HepG2 (cell line): ENCODE data around the gene RNPEPL1. TPM values are rescaled to one million over a fixed set of nuclear protein-coding genes. Genes with fewer than 3 reads are reported as not detected.

Source experiments
- ATF7-NPFF ChIP-seq: sonication (generic); formaldehyde crosslinking; IDR thresholded peaks from 2 replicates; pipeline ENCODE4 v1.8.1; 2023; ENCODE audit warnings: mild to moderate bottlenecking, low read depth, missing genetic modification reagents, moderate library complexity
- ELF4 ChIP-seq: sonication (generic); formaldehyde crosslinking; IDR thresholded peaks from 2 replicates; pipeline ENCODE4 v1.5.0; 2020; ENCODE audit warnings: missing genetic modification reagents, mild to moderate bottlenecking, moderate library complexity, borderline replicate concordance
- HIVEP1 ChIP-seq: sonication (generic); formaldehyde crosslinking; IDR thresholded peaks from 2 replicates; pipeline ENCODE4 v1.4.0; 2020; ENCODE audit warnings: mild to moderate bottlenecking, missing genetic modification reagents
- KDM4B ChIP-seq: sonication (generic); formaldehyde crosslinking; IDR thresholded peaks from 2 replicates; pipeline ENCODE4 v1.4.0; 2020; ENCODE audit warnings: missing genetic modification reagents
- NONO ChIP-seq, 2 experiments: fragments of 450-650 bp in 1 of 2; sonication (generic) in 1 of 2; formaldehyde crosslinking in 1 of 2; IDR thresholded peaks in 1 of 2; conservative IDR thresholded peaks in 1 of 2; 2 replicates each; pipeline versions ENCODE4 v1.6.1 to v1.8.0; 2017 to 2022; ENCODE audit warnings: mild to moderate bottlenecking in 1 of 2, missing genetic modification reagents in 1 of 2, moderate library complexity in 1 of 2
- RAD21 ChIP-seq: fragments of 450-650 bp; formaldehyde crosslinking; IDR thresholded peaks from 2 replicates; pipeline ENCODE4 v1.5.0; 2020; ENCODE audit warnings: mild to moderate bottlenecking
- RBAK ChIP-seq: sonication (generic); formaldehyde crosslinking; IDR thresholded peaks from 2 replicates; pipeline ENCODE4 v1.5.1; 2020; ENCODE audit warnings: mild to moderate bottlenecking, missing genetic modification reagents
- SRSF9 ChIP-seq: fragments of 200-400 bp; formaldehyde crosslinking; IDR thresholded peaks from 2 replicates; pipeline ENCODE4 v1.6.1; 2018; ENCODE audit warnings: borderline replicate concordance, mild to moderate bottlenecking, low read depth, low read length; ENCODE audit not compliant: insufficient read depth, poor library complexity, severe bottlenecking
- ZNF24 ChIP-seq: fragments of 450-650 bp; IDR thresholded peaks from 2 replicates; pipeline ENCODE4 v1.6.1; 2017; ENCODE audit warnings: antibody characterized with exemption, mild to moderate bottlenecking
- ZNF572 ChIP-seq: sonication (generic); formaldehyde crosslinking; IDR thresholded peaks from 2 replicates; pipeline ENCODE4 v1.5.1; 2020; ENCODE audit warnings: mild to moderate bottlenecking, missing genetic modification reagents
- ZNF674 ChIP-seq: sonication (generic); formaldehyde crosslinking; IDR thresholded peaks from 2 replicates; pipeline ENCODE4 v1.5.0; 2020; ENCODE audit warnings: low read depth, mild to moderate bottlenecking, missing genetic modification reagents
- polyA plus RNA-seq, 8 experiments: library from polyadenylated mRNA; depleted of rRNA in 3 of 8; stranded (reverse) in 7 of 8; unstranded in 1 of 8; fragments of >200 nt; fragmentation: Illumina TruSeq in 4 of 8; extraction: Trizol in 4 of 8; gene quantifications; 2 replicates each; pipeline versions ENCODE4 v1.2.1 to v1.2.3, GENCODE V29; 2011 to 2016; ENCODE audit warnings: low read depth in 4 of 8, missing spikeins in 1 of 8, mixed read lengths in 1 of 8; ENCODE audit not compliant: insufficient read depth in 1 of 8
- total RNA-seq, 5 experiments: library from RNA; depleted of rRNA; stranded (reverse); fragments of >200 nt; fragmentation: Illumina TruSeq; extraction: Trizol; gene quantifications; 2 replicates each; pipeline ENCODE4 v1.2.3, GENCODE V29; 2016; ENCODE audit warnings: low read depth in 1 of 5
- TF ChIP-seq, protein P1 (sequence below), 2 experiments: IDR thresholded peaks; 2 replicates each; pipeline ENCODE4 v1.6.1; 2011 to 2012; ENCODE audit warnings: low read length in 2 of 2, borderline replicate concordance in 1 of 2, low read depth in 1 of 2, mild to moderate bottlenecking in 1 of 2, moderate library complexity in 1 of 2
- TF ChIP-seq, protein P2 (sequence below): sonication (generic); formaldehyde crosslinking; IDR thresholded peaks from 2 replicates; pipeline ENCODE4 v1.9.0; 2021; ENCODE audit warnings: missing genetic modification reagents, mild to moderate bottlenecking, borderline replicate concordance
- TF ChIP-seq, protein P3 (sequence below): sonication (generic); formaldehyde crosslinking; IDR thresholded peaks from 2 replicates; pipeline ENCODE4 v1.4.0; 2020; ENCODE audit warnings: missing genetic modification reagents, borderline replicate concordance
- TF ChIP-seq, protein P4 (sequence below): sonication (generic); formaldehyde crosslinking; IDR thresholded peaks from 2 replicates; pipeline ENCODE4 v1.8.1; 2022; ENCODE audit warnings: low read depth, mild to moderate bottlenecking, missing genetic modification reagents
- TF ChIP-seq, protein P5 (sequence below): sonication (generic); formaldehyde crosslinking; IDR thresholded peaks from 2 replicates; pipeline ENCODE4 v1.4.0; 2020; ENCODE audit warnings: missing genetic modification reagents

RNPEPL1 gene
- total and polyA plus RNA-seq, 2 of the 13 experiments (the other 11 are each of a cell fraction or from before 2014, with no cell fraction given), result 13.0 to 18.0 TPM

DNA sequence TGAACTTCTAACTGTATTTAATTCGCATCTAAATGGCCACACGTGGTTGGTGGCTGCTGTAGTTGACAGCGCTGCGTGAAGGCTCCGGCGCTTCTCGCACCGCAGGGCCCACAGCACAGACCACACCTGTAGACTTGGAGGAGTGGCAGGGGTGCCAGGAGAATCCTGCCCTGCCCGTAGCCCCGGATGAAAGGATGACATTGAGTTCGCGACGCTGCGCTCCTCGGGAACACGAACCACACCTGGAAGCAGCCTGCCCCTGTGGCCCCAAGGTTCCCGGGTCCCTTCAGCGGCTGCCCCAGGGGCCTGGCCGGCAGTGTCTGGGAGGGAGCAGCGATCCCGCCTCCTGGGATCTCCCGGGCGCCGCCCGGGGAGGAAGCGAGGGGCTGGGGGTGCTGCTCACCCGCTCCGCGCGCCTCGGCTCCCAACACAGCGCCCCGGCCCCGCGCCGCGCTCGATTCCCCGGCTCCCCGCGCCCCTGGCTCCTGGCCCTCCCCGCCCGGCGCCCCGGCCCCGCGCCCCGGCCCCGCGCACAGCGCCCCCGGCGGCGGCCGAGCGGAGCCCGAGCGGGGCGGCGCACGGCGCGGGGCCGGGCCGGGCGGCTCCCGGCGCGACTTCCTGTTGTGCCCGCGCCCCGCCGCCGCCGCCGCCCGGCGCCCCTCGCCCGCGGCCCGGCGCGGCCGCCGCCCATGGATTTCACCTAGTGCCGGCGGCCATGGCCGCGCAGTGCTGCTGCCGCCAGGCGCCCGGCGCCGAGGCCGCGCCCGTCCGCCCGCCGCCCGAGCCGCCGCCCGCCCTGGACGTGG is at the start of gene RNPEPL1 (continued):
- TF ChIP-seq, protein P1, sequence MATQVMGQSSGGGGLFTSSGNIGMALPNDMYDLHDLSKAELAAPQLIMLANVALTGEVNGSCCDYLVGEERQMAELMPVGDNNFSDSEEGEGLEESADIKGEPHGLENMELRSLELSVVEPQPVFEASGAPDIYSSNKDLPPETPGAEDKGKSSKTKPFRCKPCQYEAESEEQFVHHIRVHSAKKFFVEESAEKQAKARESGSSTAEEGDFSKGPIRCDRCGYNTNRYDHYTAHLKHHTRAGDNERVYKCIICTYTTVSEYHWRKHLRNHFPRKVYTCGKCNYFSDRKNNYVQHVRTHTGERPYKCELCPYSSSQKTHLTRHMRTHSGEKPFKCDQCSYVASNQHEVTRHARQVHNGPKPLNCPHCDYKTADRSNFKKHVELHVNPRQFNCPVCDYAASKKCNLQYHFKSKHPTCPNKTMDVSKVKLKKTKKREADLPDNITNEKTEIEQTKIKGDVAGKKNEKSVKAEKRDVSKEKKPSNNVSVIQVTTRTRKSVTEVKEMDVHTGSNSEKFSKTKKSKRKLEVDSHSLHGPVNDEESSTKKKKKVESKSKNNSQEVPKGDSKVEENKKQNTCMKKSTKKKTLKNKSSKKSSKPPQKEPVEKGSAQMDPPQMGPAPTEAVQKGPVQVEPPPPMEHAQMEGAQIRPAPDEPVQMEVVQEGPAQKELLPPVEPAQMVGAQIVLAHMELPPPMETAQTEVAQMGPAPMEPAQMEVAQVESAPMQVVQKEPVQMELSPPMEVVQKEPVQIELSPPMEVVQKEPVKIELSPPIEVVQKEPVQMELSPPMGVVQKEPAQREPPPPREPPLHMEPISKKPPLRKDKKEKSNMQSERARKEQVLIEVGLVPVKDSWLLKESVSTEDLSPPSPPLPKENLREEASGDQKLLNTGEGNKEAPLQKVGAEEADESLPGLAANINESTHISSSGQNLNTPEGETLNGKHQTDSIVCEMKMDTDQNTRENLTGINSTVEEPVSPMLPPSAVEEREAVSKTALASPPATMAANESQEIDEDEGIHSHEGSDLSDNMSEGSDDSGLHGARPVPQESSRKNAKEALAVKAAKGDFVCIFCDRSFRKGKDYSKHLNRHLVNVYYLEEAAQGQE (IDR thresholded peaks at IDR 0.05; ENCODE audit: borderline replicate concordance in 1 of 2, low read depth in 1 of 2, low read length in 2 of 2), result no peak
- no peak for TF ChIP-seq ZNF674 (CRISPR knock-in tag)
- TF ChIP-seq ZNF24, result no peak
- no peak for TF ChIP-seq ZNF572 (CRISPR knock-in tag)
- no peak for TF ChIP-seq RBAK (CRISPR knock-in tag)
- TF ChIP-seq, protein P2, sequence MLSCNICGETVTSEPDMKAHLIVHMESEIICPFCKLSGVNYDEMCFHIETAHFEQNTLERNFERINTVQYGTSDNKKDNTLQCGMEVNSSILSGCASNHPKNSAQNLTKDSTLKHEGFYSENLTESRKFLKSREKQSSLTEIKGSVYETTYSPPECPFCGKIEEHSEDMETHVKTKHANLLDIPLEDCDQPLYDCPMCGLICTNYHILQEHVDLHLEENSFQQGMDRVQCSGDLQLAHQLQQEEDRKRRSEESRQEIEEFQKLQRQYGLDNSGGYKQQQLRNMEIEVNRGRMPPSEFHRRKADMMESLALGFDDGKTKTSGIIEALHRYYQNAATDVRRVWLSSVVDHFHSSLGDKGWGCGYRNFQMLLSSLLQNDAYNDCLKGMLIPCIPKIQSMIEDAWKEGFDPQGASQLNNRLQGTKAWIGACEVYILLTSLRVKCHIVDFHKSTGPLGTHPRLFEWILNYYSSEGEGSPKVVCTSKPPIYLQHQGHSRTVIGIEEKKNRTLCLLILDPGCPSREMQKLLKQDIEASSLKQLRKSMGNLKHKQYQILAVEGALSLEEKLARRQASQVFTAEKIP (CRISPR knock-in tag), result no peak
- TF ChIP-seq KDM4B (CRISPR knock-in tag), result no peak
- TF ChIP-seq, protein P3, sequence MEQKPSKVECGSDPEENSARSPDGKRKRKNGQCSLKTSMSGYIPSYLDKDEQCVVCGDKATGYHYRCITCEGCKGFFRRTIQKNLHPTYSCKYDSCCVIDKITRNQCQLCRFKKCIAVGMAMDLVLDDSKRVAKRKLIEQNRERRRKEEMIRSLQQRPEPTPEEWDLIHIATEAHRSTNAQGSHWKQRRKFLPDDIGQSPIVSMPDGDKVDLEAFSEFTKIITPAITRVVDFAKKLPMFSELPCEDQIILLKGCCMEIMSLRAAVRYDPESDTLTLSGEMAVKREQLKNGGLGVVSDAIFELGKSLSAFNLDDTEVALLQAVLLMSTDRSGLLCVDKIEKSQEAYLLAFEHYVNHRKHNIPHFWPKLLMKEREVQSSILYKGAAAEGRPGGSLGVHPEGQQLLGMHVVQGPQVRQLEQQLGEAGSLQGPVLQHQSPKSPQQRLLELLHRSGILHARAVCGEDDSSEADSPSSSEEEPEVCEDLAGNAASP (CRISPR knock-in tag), result no peak
- no peak for TF ChIP-seq SRSF9
- TF ChIP-seq NONO (IDR thresholded peaks at IDR 0.05), result no peak
- no peak for TF ChIP-seq NONO (CRISPR knock-in tag; conservative IDR thresholded peaks at IDR 0.05)
- TF ChIP-seq RAD21, result no peak
- no peak for TF ChIP-seq ELF4 (CRISPR knock-in tag)
- TF ChIP-seq HIVEP1 (CRISPR knock-in tag), result 0 out of 2 replicates have a peak, but pooled peaks have one; percentile 34
- TF ChIP-seq ATF7-NPFF, result peak; percentile 48; the same call in 1 of the 2 replicates
- TF ChIP-seq, protein P4, sequence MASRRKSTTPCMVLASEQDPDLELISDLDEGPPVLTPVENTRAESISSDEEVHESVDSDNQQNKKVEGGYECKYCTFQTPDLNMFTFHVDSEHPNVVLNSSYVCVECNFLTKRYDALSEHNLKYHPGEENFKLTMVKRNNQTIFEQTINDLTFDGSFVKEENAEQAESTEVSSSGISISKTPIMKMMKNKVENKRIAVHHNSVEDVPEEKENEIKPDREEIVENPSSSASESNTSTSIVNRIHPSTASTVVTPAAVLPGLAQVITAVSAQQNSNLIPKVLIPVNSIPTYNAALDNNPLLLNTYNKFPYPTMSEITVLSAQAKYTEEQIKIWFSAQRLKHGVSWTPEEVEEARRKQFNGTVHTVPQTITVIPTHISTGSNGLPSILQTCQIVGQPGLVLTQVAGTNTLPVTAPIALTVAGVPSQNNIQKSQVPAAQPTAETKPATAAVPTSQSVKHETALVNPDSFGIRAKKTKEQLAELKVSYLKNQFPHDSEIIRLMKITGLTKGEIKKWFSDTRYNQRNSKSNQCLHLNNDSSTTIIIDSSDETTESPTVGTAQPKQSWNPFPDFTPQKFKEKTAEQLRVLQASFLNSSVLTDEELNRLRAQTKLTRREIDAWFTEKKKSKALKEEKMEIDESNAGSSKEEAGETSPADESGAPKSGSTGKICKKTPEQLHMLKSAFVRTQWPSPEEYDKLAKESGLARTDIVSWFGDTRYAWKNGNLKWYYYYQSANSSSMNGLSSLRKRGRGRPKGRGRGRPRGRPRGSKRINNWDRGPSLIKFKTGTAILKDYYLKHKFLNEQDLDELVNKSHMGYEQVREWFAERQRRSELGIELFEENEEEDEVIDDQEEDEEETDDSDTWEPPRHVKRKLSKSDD (CRISPR knock-in tag), result no peak
- TF ChIP-seq, protein P5, sequence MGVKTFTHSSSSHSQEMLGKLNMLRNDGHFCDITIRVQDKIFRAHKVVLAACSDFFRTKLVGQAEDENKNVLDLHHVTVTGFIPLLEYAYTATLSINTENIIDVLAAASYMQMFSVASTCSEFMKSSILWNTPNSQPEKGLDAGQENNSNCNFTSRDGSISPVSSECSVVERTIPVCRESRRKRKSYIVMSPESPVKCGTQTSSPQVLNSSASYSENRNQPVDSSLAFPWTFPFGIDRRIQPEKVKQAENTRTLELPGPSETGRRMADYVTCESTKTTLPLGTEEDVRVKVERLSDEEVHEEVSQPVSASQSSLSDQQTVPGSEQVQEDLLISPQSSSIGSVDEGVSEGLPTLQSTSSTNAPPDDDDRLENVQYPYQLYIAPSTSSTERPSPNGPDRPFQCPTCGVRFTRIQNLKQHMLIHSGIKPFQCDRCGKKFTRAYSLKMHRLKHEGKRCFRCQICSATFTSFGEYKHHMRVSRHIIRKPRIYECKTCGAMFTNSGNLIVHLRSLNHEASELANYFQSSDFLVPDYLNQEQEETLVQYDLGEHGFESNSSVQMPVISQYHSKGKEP, result no peak
